Calu3 (cell line): Measurements from ENCODE around the gene DNAH7. TPM values are rescaled to one million over a fixed set of nuclear protein-coding genes. Genes with fewer than 3 reads are reported as not detected.

Source experiments
- BruUV-seq: library from RNA; stranded (reverse); fragments of 400-500 nt; replicated peaks from 2 replicates; lab custom pipeline; 2021; lab: Mats Ljungman, UMichigan
- CTCF ChIA-PET: fragments of 300-600 bp; sonication (Branson Sonifier 250); formaldehyde crosslinking; loops from one replicate; lab custom pipeline; 2022; ENCODE audit warnings: antibody characterized with exemption; lab: Charles Lee
- DNase-seq: peaks from one replicate; pipeline ENCODE4 v3.0.0; 2022
- H3K27ac Mint-ChIP-seq: one replicate; pipeline ENCODE4 v1.8.0; 2022; ENCODE audit warnings: mixed read lengths; ENCODE audit not compliant: unreplicated experiment
- H3K27me3 Mint-ChIP-seq: one replicate; pipeline ENCODE4 v1.8.0; 2022; ENCODE audit warnings: mixed read lengths; ENCODE audit not compliant: unreplicated experiment
- H3K36me3 Mint-ChIP-seq: one replicate; pipeline ENCODE4 v1.8.0; 2022; ENCODE audit warnings: mild to moderate bottlenecking, moderate library complexity, mixed read lengths; ENCODE audit not compliant: insufficient read depth, unreplicated experiment
- H3K4me1 Mint-ChIP-seq: one replicate; pipeline ENCODE4 v1.8.0; 2022; ENCODE audit warnings: mild to moderate bottlenecking, low read depth, mixed read lengths; ENCODE audit not compliant: unreplicated experiment
- H3K4me3 Mint-ChIP-seq: one replicate; pipeline ENCODE4 v1.8.0; 2022; ENCODE audit warnings: mild to moderate bottlenecking, low read depth, moderate library complexity, mixed read lengths; ENCODE audit not compliant: unreplicated experiment
- H3K9me3 Mint-ChIP-seq: one replicate; pipeline ENCODE4 v1.8.0; 2022; ENCODE audit warnings: low read depth, mixed read lengths; ENCODE audit not compliant: unreplicated experiment
- CTCF ChIP-seq: fragments of 200-600 bp; IDR thresholded peaks from one replicate; pipeline ENCODE4 v1.8.0; 2022; ENCODE audit warnings: antibody characterized with exemption; ENCODE audit not compliant: unreplicated experiment
- intact Hi-C: fragments of 100-400 bp; cut with micrococcal nuclease; formaldehyde crosslinking; loops from one replicate; pipeline ENCODE4 v1.10.0; 2022; ENCODE audit not compliant: unreplicated experiment
- total RNA-seq: library from RNA; stranded (reverse); gene quantifications from 2 replicates; pipeline ENCODE4 v1.2.3, GENCODE V29; 2022

The DNAH7 gene
- total RNA-seq, 1 experiment from 2014 or later = 2.5 TPM

- H3K36me3 Mint-ChIP-seq = no peaks in the 10 kb centered on the region
- no TSS peak for BruUV-seq
Observed at GRCh38 chr2:196059491-196059960, 9.1 kb downstream of the DNAH7 start.

GRCh38 chr2:196054631-196055030 is 14.0 kb downstream of the DNAH7 start:
- no peak overlapping the region for H3K27ac Mint-ChIP-seq
- H3K4me1 Mint-ChIP-seq = no peaks in the 10 kb centered on the region
- intact Hi-C loops = no loop called here
- BruUV-seq = no TSS peak
- H3K9me3 Mint-ChIP-seq = no peaks in the 10 kb centered on the region
- H3K36me3 Mint-ChIP-seq = no peaks in the 10 kb centered on the region
- CTCF ChIA-PET = no interaction called here
- TF ChIP-seq CTCF = no peak
- DNase-seq = no peak
- H3K27me3 Mint-ChIP-seq = no peaks in the 10 kb centered on the region
- no peak overlapping the region for H3K4me3 Mint-ChIP-seq

More at GRCh38 chr2:196059491-196059960, 9.1 kb downstream of the DNAH7 start:
- H3K4me3 Mint-ChIP-seq = peak overlapping the region; percentile 53
- peak overlapping the region; percentile 76 for H3K27ac Mint-ChIP-seq
- no peak for TF ChIP-seq CTCF
- CTCF ChIA-PET = no interaction called here
- intact Hi-C loops = no loop called here
- DNase-seq = peak; percentile 30
- H3K9me3 Mint-ChIP-seq = no peaks in the 10 kb centered on the region
- H3K4me1 Mint-ChIP-seq = no peaks in the 10 kb centered on the region
- no peaks in the 10 kb centered on the region for H3K27me3 Mint-ChIP-seq

- no peak for DNase-seq
- no peak overlapping the region for H3K4me3 Mint-ChIP-seq
- H3K27ac Mint-ChIP-seq = no peak overlapping the region
- H3K27me3 Mint-ChIP-seq = no peaks in the 10 kb centered on the region
- no TSS peak for BruUV-seq
- CTCF ChIA-PET = no interaction called here
- no peak for TF ChIP-seq CTCF
- no peaks in the 10 kb centered on the region for H3K36me3 Mint-ChIP-seq
- no peaks in the 10 kb centered on the region for H3K4me1 Mint-ChIP-seq
- intact Hi-C loops = no loop called here
- peaks cover 2% of the 10 kb centered on the region for H3K9me3 Mint-ChIP-seq
Observed at GRCh38 chr2:196046123-196046917, 22.3 kb downstream of the DNAH7 start.

GRCh38 chr2:196041786-196042185 is 26.9 kb downstream of the DNAH7 start:
- TF ChIP-seq CTCF = no peak
- DNase-seq = no peak
- Mint-ChIP-seq H3K4me1 (no peaks in the 10 kb centered on the region), H3K27me3 (no peaks in the 10 kb centered on the region), H3K4me3 (no peak overlapping the region), H3K36me3 (no peaks in the 10 kb centered on the region), H3K27ac (no peak overlapping the region), H3K9me3 (peaks cover 11% of the 10 kb centered on the region)
- BruUV-seq = no TSS peak
- intact Hi-C loops = no loop called here
- CTCF ChIA-PET = no interaction called here
